HEK293 (cell line): Measurements from ENCODE around the gene NHLRC3.

Experiments
- BCL11A ChIP-seq: fragments of 450-650 bp; formaldehyde crosslinking; IDR thresholded peaks from 2 replicates; pipeline ENCODE4 v1.5.1; 2016; ENCODE audit warnings: low read depth, missing biosample characterization, missing genetic modification characterization
- BCL11B ChIP-seq: fragments of 450-650 bp; formaldehyde crosslinking; IDR thresholded peaks from 2 replicates; pipeline ENCODE4 v1.5.1; 2016; ENCODE audit warnings: low read depth, missing biosample characterization, missing genetic modification characterization
- BCL6B ChIP-seq: fragments of 450-650 bp; formaldehyde crosslinking; IDR thresholded peaks from 2 replicates; pipeline ENCODE4 v1.5.1; 2017; ENCODE audit warnings: missing biosample characterization, missing genetic modification characterization
- FEZF1 ChIP-seq: fragments of 450-650 bp; formaldehyde crosslinking; IDR thresholded peaks from 2 replicates; pipeline ENCODE4 v1.5.1; 2016; ENCODE audit warnings: missing biosample characterization, missing genetic modification characterization
- GLIS1 ChIP-seq: fragments of 450-650 bp; formaldehyde crosslinking; IDR thresholded peaks from 2 replicates; pipeline ENCODE4 v1.5.1; 2016; ENCODE audit warnings: missing biosample characterization, missing genetic modification characterization
- GLIS2 ChIP-seq: fragments of 450-650 bp; formaldehyde crosslinking; IDR thresholded peaks from 2 replicates; pipeline ENCODE4 v1.5.1; 2016; ENCODE audit warnings: missing biosample characterization, missing genetic modification characterization
- IKZF3 ChIP-seq: fragments of 450-650 bp; IDR thresholded peaks from 2 replicates; pipeline ENCODE4 v1.5.0; 2018; ENCODE audit warnings: missing biosample characterization, mild to moderate bottlenecking, missing genetic modification characterization, moderate library complexity
- KLF9 ChIP-seq: fragments of 450-650 bp; formaldehyde crosslinking; IDR thresholded peaks from 2 replicates; pipeline ENCODE4 v1.5.1; 2016; ENCODE audit warnings: missing biosample characterization, missing genetic modification characterization, low read depth
- OSR2 ChIP-seq: fragments of 450-650 bp; formaldehyde crosslinking; IDR thresholded peaks from 2 replicates; pipeline ENCODE4 v1.5.1; 2016; ENCODE audit warnings: missing biosample characterization, missing genetic modification characterization
- PRDM10 ChIP-seq: fragments of 450-650 bp; formaldehyde crosslinking; IDR thresholded peaks from 2 replicates; pipeline ENCODE4 v1.5.1; 2016; ENCODE audit warnings: missing biosample characterization, missing genetic modification characterization
- PRDM6 ChIP-seq: fragments of 450-650 bp; formaldehyde crosslinking; IDR thresholded peaks from 2 replicates; pipeline ENCODE4 v1.5.1; 2017; ENCODE audit warnings: missing biosample characterization, missing genetic modification characterization
- ZBTB20 ChIP-seq: fragments of 450-650 bp; formaldehyde crosslinking; IDR thresholded peaks from 2 replicates; pipeline ENCODE4 v1.5.1; 2016; ENCODE audit warnings: missing biosample characterization, missing genetic modification characterization
- ZBTB48 ChIP-seq: fragments of 450-650 bp; formaldehyde crosslinking; IDR thresholded peaks from 2 replicates; pipeline ENCODE4 v1.5.1; 2016; ENCODE audit warnings: missing biosample characterization, missing genetic modification characterization
- ZBTB7A ChIP-seq: fragments of 450-650 bp; formaldehyde crosslinking; IDR thresholded peaks from 2 replicates; pipeline ENCODE4 v1.5.1; 2016; ENCODE audit warnings: low read depth, missing biosample characterization, missing genetic modification characterization
- ZBTB8A ChIP-seq: fragments of 450-650 bp; formaldehyde crosslinking; IDR thresholded peaks from 2 replicates; pipeline ENCODE4 v1.5.1; 2016; ENCODE audit warnings: missing biosample characterization, missing genetic modification characterization
- ZEB2 ChIP-seq: fragments of 450-650 bp; formaldehyde crosslinking; IDR thresholded peaks from 2 replicates; pipeline ENCODE4 v1.5.1; 2016; ENCODE audit warnings: missing biosample characterization, missing genetic modification characterization
- ZIC2 ChIP-seq: fragments of 450-650 bp; formaldehyde crosslinking; IDR thresholded peaks from 2 replicates; pipeline ENCODE4 v1.5.1; 2016; ENCODE audit warnings: missing biosample characterization, missing genetic modification characterization
- ZNF10 ChIP-seq: fragments of 450-650 bp; formaldehyde crosslinking; IDR thresholded peaks from 2 replicates; pipeline ENCODE4 v1.5.1; 2017; ENCODE audit warnings: missing biosample characterization, missing genetic modification characterization
- ZNF146 ChIP-seq: fragments of 450-650 bp; formaldehyde crosslinking; IDR thresholded peaks from 2 replicates; pipeline ENCODE4 v1.5.1; 2016; ENCODE audit warnings: missing biosample characterization, missing genetic modification characterization
- ZNF335 ChIP-seq: fragments of 450-650 bp; formaldehyde crosslinking; conservative IDR thresholded peaks from 2 replicates; pipeline ENCODE4 v1.5.1; 2016; ENCODE audit warnings: missing biosample characterization, missing genetic modification characterization
- ZNF404 ChIP-seq: fragments of 450-650 bp; formaldehyde crosslinking; IDR thresholded peaks from 2 replicates; pipeline ENCODE4 v1.5.1; 2017; ENCODE audit warnings: missing biosample characterization, missing genetic modification characterization
- ZNF416 ChIP-seq: fragments of 450-650 bp; formaldehyde crosslinking; IDR thresholded peaks from 2 replicates; pipeline ENCODE4 v1.5.1; 2016; ENCODE audit warnings: missing biosample characterization, missing genetic modification characterization
- ZNF449 ChIP-seq: fragments of 450-650 bp; formaldehyde crosslinking; IDR thresholded peaks from 2 replicates; pipeline ENCODE4 v1.5.1; 2017; ENCODE audit warnings: missing biosample characterization, mild to moderate bottlenecking, missing genetic modification characterization, moderate library complexity
- ZNF488 ChIP-seq: fragments of 450-650 bp; formaldehyde crosslinking; IDR thresholded peaks from 2 replicates; pipeline ENCODE4 v1.5.1; 2016; ENCODE audit warnings: missing biosample characterization, missing genetic modification characterization
- ZNF639 ChIP-seq: fragments of 450-650 bp; formaldehyde crosslinking; IDR thresholded peaks from 2 replicates; pipeline ENCODE4 v1.5.1; 2016; ENCODE audit warnings: missing biosample characterization, missing genetic modification characterization
- ZNF692 ChIP-seq: fragments of 450-650 bp; formaldehyde crosslinking; IDR thresholded peaks from 2 replicates; pipeline ENCODE4 v1.5.1; 2016; ENCODE audit warnings: missing biosample characterization, missing genetic modification characterization
- ZNF76 ChIP-seq: fragments of 450-650 bp; formaldehyde crosslinking; IDR thresholded peaks from 2 replicates; pipeline ENCODE4; 2016; ENCODE audit warnings: low read depth, missing biosample characterization, missing genetic modification characterization, borderline replicate concordance

NHLRC3 gene

GRCh38 chr13:39037880-39038568, at the start of gene NHLRC3, which contains the start of gene PROSER1 (continued):
- TF ChIP-seq ZEB2 (tag by site-specific recombination) (peak; percentile 75; the same call in 1 of the 2 replicates), OSR2 (tag by site-specific recombination) (peak; percentile 64; the same call in 1 of the 2 replicates), BCL6B (peak; percentile 69; the same call in 1 of the 2 replicates), ZIC2 (tag by site-specific recombination) (peak; percentile 45; the same call in 1 of the 2 replicates), ZBTB7A (tag by site-specific recombination) (0 out of 2 replicates have a peak, but pooled peaks have one; percentile 64), ZNF639 (tag by site-specific recombination) (peak; percentile 68; the same call in 1 of the 2 replicates), PRDM6 (tag by site-specific recombination) (0 out of 2 replicates have a peak, but pooled peaks have one; percentile 12), ZNF146 (tag by site-specific recombination) (peak; percentile 26; the same call in 1 of the 2 replicates), ZNF76 (peak; percentile 71; the same call in 1 of the 2 replicates), GLIS2 (tag by site-specific recombination) (peak; percentile 84), ZNF692 (tag by site-specific recombination) (peak; percentile 73; the same call in 1 of the 2 replicates), ZBTB20 (tag by site-specific recombination) (peak; percentile 50; the same call in 1 of the 2 replicates), BCL11B (tag by site-specific recombination) (peak; percentile 93), ZNF404 (no peak), ZBTB48 (peak; percentile 38; the same call in 1 of the 2 replicates), BCL11A (tag by site-specific recombination) (0 out of 2 replicates have a peak, but pooled peaks have one; percentile 61), ZNF449 (tag by site-specific recombination) (peak; percentile 73), ZNF416 (no peak), FEZF1 (tag by site-specific recombination) (no peak), PRDM10 (tag by site-specific recombination) (no peak; the same call in 1 of the 2 replicates), GLIS1 (tag by site-specific recombination) (0 out of 2 replicates have a peak, but pooled peaks have one; percentile 8), ZNF488 (no peak), ZNF335 (peak; percentile 100), IKZF3 (tag by site-specific recombination) (peak; percentile 77), ZBTB8A (peak; percentile 86), KLF9 (tag by site-specific recombination) (peak; percentile 66), ZNF10 (tag by site-specific recombination) (peak; percentile 95)
